ENCODE results near the gene IFT122. TPM values are rescaled to one million over a fixed set of nuclear protein-coding genes. Genes with fewer than 3 reads are reported as not detected.

The IFT122 gene
- total RNA-seq, 6 donors from 2014 or later, result 23.7 to 126 (median 29.1) TPM

DNA sequence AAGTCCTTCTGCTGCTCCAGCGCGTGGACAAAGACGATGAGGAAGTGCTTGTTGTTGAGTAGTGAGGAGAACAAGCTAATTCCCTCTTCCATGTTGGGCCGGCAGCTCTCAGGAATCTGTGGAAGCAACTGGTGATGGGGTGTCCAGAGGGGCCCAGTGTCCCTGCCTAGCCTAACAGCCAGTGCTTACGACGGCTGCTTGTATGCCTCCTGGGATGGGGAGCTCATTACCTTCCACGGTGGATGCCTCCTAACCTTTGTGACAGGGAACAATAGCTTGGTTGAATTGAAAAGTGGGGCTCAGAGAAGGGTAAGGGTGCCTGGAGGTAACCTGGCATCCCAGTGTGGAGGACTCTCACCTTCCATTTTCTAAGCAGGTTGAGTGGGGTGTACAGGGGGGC lies 125.9 kb downstream of the IFT122 start:
- no peak for TF ChIP-seq POLR2AphosphoS5 (IDR thresholded peaks at IDR 0.05)
- no peak for TF ChIP-seq EP300 (IDR thresholded peaks at IDR 0.05)
- TF ChIP-seq, protein P1, sequence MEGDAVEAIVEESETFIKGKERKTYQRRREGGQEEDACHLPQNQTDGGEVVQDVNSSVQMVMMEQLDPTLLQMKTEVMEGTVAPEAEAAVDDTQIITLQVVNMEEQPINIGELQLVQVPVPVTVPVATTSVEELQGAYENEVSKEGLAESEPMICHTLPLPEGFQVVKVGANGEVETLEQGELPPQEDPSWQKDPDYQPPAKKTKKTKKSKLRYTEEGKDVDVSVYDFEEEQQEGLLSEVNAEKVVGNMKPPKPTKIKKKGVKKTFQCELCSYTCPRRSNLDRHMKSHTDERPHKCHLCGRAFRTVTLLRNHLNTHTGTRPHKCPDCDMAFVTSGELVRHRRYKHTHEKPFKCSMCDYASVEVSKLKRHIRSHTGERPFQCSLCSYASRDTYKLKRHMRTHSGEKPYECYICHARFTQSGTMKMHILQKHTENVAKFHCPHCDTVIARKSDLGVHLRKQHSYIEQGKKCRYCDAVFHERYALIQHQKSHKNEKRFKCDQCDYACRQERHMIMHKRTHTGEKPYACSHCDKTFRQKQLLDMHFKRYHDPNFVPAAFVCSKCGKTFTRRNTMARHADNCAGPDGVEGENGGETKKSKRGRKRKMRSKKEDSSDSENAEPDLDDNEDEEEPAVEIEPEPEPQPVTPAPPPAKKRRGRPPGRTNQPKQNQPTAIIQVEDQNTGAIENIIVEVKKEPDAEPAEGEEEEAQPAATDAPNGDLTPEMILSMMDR (IDR thresholded peaks at IDR 0.05), result no peak
- no peak for TF ChIP-seq POLR2A (IDR thresholded peaks at IDR 0.05)
- ATAC-seq (ENCODE audit: low FRiP score in 2 of 2) (no peak), DNase-seq (no peak)
- H3K36me3 ChIP-seq, result peaks cover 26 to 95% (median 83%) of the 10 kb centered on the region in 4 donors
- peaks cover 11 to 18% (median 14%) of the 10 kb centered on the region in 4 donors for H3K4me1 ChIP-seq
- peak overlapping the region in 3 of 4 donors; percentile 32 to 60 (median 44) for H3K27ac ChIP-seq
- H3K27me3 ChIP-seq, result no peaks in the 10 kb centered on the region
- H3K4me3 ChIP-seq, result no peak overlapping the region
- H3K9me3 ChIP-seq, result no peaks in the 10 kb centered on the region
- WGBS, 2 donors, result 94 to 95% methylated on average over 4 to 7 of the region's 7 CpGs

DNA sequence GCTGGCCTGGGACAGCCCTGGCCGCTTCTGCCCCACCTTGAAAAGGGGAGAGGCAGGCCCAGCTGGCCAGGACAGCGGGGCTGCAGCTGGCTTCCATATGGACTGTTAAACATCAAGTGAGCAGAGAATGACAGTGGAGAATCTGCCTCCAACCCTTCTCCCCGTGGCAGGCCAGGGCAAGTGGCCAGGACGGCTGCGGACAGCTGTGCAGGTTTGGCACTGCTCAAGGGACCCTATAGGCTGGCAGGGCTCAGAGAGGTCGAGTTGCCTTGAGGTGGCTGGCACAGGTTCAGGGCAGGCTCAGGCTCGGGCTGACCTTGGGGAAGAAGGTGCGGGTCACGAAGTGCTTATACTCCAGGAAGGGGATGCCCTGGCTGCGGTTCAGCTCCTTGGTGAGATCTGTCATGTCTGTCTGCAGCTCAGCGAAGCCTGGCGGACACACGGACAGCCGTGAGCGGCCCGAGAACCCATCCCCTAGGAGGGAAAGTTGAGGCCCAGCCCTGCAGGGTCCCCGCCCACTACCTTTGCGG lies 127.2 kb downstream of the IFT122 start:
- Histone ChIP-seq H3K27me3 (no peaks in the 10 kb centered on the region), H3K36me3 (peaks cover 25 to 98% (median 88%) of the 10 kb centered on the region in 4 donors), H3K9me3 (no peaks in the 10 kb centered on the region), H3K4me3 (no peak overlapping the region), H3K4me1 (peaks cover 0 to 7% (median 2%) of the 10 kb centered on the region in 4 donors), H3K27ac (peak overlapping the region in 3 of 4 donors; percentile 37 to 60 (median 44))
- DNase-seq (peak in 1 of 2 donors; percentile 91), ATAC-seq (ENCODE audit: low FRiP score in 2 of 2) (no peak)
- 81 to 83% methylated on average over 3 to 17 of the region's 18 CpGs for WGBS, 2 donors
- no peak for TF ChIP-seq EP300 (IDR thresholded peaks at IDR 0.05)
- TF ChIP-seq POLR2A (IDR thresholded peaks at IDR 0.05), result no peak
- TF ChIP-seq, protein P1 (IDR thresholded peaks at IDR 0.05), result no peak
- no peak for TF ChIP-seq POLR2AphosphoS5 (IDR thresholded peaks at IDR 0.05)

DNA sequence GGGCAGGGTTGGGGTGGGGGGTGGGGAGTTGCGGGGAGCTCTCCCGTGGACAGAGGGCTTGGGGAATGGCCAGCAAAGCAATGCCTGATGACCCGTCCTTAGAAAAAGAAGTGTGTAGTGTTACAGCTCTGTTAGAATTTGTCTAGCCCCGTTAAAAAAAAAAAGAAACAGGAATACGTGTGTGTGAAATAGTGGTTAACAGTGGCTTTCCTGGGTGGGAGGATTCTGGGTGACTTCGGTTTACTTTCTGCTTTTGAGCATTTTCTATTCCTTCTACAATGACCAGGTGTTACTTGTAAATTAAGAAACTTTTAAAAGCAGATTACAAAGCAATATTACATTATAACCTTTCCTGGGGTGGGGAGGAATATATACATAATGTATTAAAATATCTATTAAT lies 127.9 kb downstream of the IFT122 start:
- ATAC-seq (ENCODE audit: low FRiP score in 2 of 2) (no peak), DNase-seq (no peak)
- H3K4me3 ChIP-seq, result no peak overlapping the region
- H3K36me3 ChIP-seq, result peaks cover 24 to 98% (median 88%) of the 10 kb centered on the region in 4 donors
- peaks cover 0 to 7% (median 2%) of the 10 kb centered on the region in 4 donors for H3K4me1 ChIP-seq
- H3K27ac ChIP-seq, result peak overlapping the region in 2 of 4 donors; percentile 37 to 44
- TF ChIP-seq POLR2AphosphoS5 (IDR thresholded peaks at IDR 0.05), result no peak
- no peak for TF ChIP-seq POLR2A (IDR thresholded peaks at IDR 0.05)
- TF ChIP-seq, protein P1 (IDR thresholded peaks at IDR 0.05), result no peak
- TF ChIP-seq EP300 (IDR thresholded peaks at IDR 0.05), result no peak
- no peaks in the 10 kb centered on the region for H3K27me3 ChIP-seq
- no peaks in the 10 kb centered on the region for H3K9me3 ChIP-seq
- 59 to 75% methylated on average over 6 of the region's 6 CpGs for WGBS, 2 donors

DNA sequence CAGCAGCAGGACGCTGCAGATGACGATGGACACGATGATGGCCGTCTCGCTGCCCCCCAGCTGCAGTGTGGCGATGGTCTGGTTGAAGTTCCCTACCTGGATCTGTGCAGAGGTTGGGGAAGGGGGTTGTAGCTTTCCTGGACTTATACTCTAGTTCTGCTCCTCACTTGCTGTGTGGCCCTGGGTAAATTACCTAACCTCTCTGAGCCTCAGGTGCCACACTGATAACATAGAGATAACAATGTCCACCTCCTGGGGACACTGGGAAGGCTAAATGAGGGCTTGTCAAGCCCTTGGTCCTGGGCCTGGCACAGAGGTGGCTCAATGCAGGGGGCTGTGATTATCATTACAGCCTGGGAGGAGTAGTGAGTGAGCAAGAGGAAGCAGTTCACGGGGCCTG lies 129.8 kb downstream of the IFT122 start:
- H3K4me1 ChIP-seq, result peaks cover 0 to 4% (median 0%) of the 10 kb centered on the region in 4 donors
- H3K27me3 ChIP-seq, result no peaks in the 10 kb centered on the region
- H3K27ac ChIP-seq, result no peak overlapping the region
- H3K4me3 ChIP-seq, result no peak overlapping the region
- no peaks in the 10 kb centered on the region for H3K9me3 ChIP-seq
- no peak for DNase-seq
- H3K36me3 ChIP-seq, result peaks cover 28 to 98% (median 88%) of the 10 kb centered on the region in 4 donors
- ATAC-seq (ENCODE audit: low FRiP score in 2 of 2), result no peak
- 82 to 96% methylated on average over 6 to 7 of the region's 7 CpGs for whole genome bisulfite sequencing, 2 donors
- TF ChIP-seq POLR2AphosphoS5 (IDR thresholded peaks at IDR 0.05) (no peak), EP300 (IDR thresholded peaks at IDR 0.05) (no peak), POLR2A (IDR thresholded peaks at IDR 0.05) (no peak)
- TF ChIP-seq, protein P1 (IDR thresholded peaks at IDR 0.05), result no peak

Small RNAs within 50 kb of the gene (small RNA-seq; reads per million reads assigned to genes)
- 12.0 to 40.8 (median 23.3) reads per million in 4 donors for gene SNORA7B

Other genes with a start within 250 kb of the IFT122 start
- 100 to 1,000 TPM; 108 to 191 (median 171) TPM for gene COPG1, start 190.6 kb upstream of the IFT122 start, total RNA-seq
- gene HMCES, start 161.4 kb upstream of the IFT122 start, total RNA-seq, result 10 to 100 TPM; 27.0 to 38.0 (median 31.1) TPM
- 10 to 100 TPM in 1 of 6 donors, 1 to 10 TPM in 4, under 1 TPM in 1; 0.72 to 10.5 (median 5.1) TPM for gene EFCAB12, start 11.6 kb upstream of the IFT122 start, total RNA-seq
- 10 to 100 TPM; 22.3 to 43.2 (median 34.6) TPM for gene MBD4, start 276 bp upstream of the IFT122 start, total RNA-seq
- not detected for gene RHO, start 88.4 kb downstream of the IFT122 start, total RNA-seq
- gene H1-8, start 103.0 kb downstream of the IFT122 start, total RNA-seq, result not detected
- gene PLXND1, start 166.5 kb downstream of the IFT122 start, total RNA-seq, result 100 to 1,000 TPM in 5 of 6 donors, 10 to 100 TPM in 1; 95.3 to 607 (median 227) TPM

Data from upper lobe of left lung (tissue), 6 donors.